WERI-Rb-1 (cell line): Measurements from ENCODE around the gene CTDNEP1.
A peak's percentile ranks its signal among the peaks of the same experiment; 100 is the strongest.

ENCODE experiments used
- DNase-seq: peaks from one replicate; pipeline ENCODE4 v3.0.0-alpha.2; 2020
- H3K27ac ChIP-seq: fragments of 250-450 bp; sonication (Bioruptor Pico); 2 replicates; pipeline ENCODE4 v1.5.1; 2020; ENCODE audit warnings: mild to moderate bottlenecking, moderate library complexity
- H3K27me3 ChIP-seq: fragments of 250-450 bp; sonication (Bioruptor Pico); 2 replicates; pipeline ENCODE4 v1.5.1; 2021; ENCODE audit warnings: mild to moderate bottlenecking, low read depth, moderate library complexity; ENCODE audit not compliant: insufficient read depth, severe bottlenecking
- H3K36me3 ChIP-seq: fragments of 250-450 bp; sonication (Bioruptor Pico); 2 replicates; pipeline ENCODE4 v1.5.1; 2020; ENCODE audit warnings: mild to moderate bottlenecking, moderate library complexity
- H3K4me3 ChIP-seq: 2 replicates; pipeline ENCODE4 v1.5.1; 2011; ENCODE audit warnings: low read depth, mild to moderate bottlenecking, control low read depth, low read length
- H3K9me3 ChIP-seq: fragments of 250-450 bp; sonication (Bioruptor Pico); 2 replicates; pipeline ENCODE4 v1.5.1; 2021; ENCODE audit warnings: mild to moderate bottlenecking, moderate library complexity; ENCODE audit not compliant: severe bottlenecking
- CTCF ChIP-seq: IDR thresholded peaks from 2 replicates; pipeline ENCODE4 v1.5.1; 2011; ENCODE audit warnings: low read depth, mild to moderate bottlenecking, control low read depth, inconsistent platforms, low read length

Gene CTDNEP1

DNA sequence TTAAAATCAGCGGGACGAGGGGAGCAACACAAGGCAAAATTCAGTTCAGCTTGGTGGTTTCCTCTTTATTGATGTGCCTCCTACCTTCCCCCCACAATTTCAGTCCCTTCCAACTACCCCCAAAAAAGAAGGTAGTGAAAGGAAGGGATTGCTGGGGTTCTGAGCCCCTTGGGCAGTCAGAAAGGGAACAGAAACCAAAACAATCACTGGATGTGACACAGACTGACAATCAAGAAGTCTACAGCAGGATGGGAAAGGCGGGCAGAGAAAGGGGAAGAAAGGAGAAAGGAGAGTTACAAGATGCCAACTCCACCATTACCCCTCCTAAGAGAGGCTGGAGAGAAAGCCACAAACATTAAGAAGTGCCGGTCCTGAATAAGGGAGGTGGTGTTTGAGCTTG lies 11.2 kb downstream of the CTDNEP1 start:
- no peak for TF ChIP-seq CTCF
- Histone ChIP-seq H3K9me3 (no peaks in the 10 kb centered on the region), H3K27me3 (no peaks in the 10 kb centered on the region), H3K4me3 (no peak overlapping the region), H3K36me3 (peaks cover 71% of the 10 kb centered on the region), H3K27ac (peak overlapping the region; percentile 27)
- DNase-seq: no peak

- Histone ChIP-seq H3K4me3 (peak within 1 kb of the TSS; percentile 96), H3K36me3 (peaks cover 70% of the 10 kb centered on the region), H3K27ac (peak within 1 kb of the TSS; percentile 92), H3K27me3 (no peaks in the 10 kb centered on the region), H3K9me3 (no peaks in the 10 kb centered on the region)
- no peak for TF ChIP-seq CTCF
- DNase-seq: peak; percentile 99
These were observed 12.2 kb downstream of the CTDNEP1 start, which contains the start of gene PHF23 for GRCh38 chr17:7239091-7240027. TSS of gene PHF23 (minus strand) at chr17:7239457. CDS start at chr17:7239279, 178 bp downstream.

- H3K4me3 ChIP-seq: peak overlapping the region; percentile 96
- peak; percentile 55 for DNase-seq
- no peaks in the 10 kb centered on the region for H3K9me3 ChIP-seq
- peaks cover 62% of the 10 kb centered on the region for H3K36me3 ChIP-seq
- H3K27ac ChIP-seq: peak overlapping the region; percentile 92
- no peak for TF ChIP-seq CTCF
- H3K27me3 ChIP-seq: no peaks in the 10 kb centered on the region
These were observed 13.0 kb downstream of the CTDNEP1 start for GRCh38 chr17:7238420-7239090.

DNA sequence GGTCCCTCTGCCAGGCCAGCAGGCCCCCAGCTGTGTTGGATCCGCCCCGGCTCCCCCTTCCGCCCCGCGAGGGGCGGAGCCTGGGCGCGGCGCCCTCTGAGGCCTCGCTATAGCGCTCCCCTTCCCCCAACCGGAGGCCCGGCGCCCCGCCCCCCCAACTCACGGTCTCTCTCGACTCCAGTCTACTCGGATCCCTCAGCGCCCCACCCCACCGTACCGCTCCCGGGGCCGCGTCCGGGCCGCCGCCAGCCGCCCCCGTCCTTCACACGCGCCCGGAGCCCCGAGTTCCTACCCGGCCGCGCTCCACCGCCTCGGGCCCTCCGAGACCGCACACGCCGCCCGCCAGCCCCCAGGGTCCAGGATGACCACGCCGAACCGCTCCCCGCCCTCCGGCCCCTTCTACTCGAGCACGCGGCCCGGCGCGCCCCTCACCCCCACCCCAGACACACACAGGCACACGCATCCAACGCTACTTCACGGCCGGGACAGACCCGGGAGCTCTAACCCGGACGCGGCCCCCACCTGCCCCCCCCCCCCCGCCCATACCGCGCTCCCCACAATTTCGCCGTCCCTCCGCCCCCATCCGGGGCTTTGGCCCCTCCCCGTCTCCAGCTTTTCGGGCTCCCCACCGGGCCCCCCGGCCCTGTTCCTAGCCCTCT lies 13.6 kb downstream of the CTDNEP1 start:
- peak overlapping the region; percentile 95 for H3K27ac ChIP-seq
- peak; percentile 89 for DNase-seq
- H3K36me3 ChIP-seq: peaks cover 57% of the 10 kb centered on the region
- peak overlapping the region; percentile 96 for H3K4me3 ChIP-seq
- no peaks in the 10 kb centered on the region for H3K9me3 ChIP-seq
- no peaks in the 10 kb centered on the region for H3K27me3 ChIP-seq
- TF ChIP-seq CTCF: no peak

DNA sequence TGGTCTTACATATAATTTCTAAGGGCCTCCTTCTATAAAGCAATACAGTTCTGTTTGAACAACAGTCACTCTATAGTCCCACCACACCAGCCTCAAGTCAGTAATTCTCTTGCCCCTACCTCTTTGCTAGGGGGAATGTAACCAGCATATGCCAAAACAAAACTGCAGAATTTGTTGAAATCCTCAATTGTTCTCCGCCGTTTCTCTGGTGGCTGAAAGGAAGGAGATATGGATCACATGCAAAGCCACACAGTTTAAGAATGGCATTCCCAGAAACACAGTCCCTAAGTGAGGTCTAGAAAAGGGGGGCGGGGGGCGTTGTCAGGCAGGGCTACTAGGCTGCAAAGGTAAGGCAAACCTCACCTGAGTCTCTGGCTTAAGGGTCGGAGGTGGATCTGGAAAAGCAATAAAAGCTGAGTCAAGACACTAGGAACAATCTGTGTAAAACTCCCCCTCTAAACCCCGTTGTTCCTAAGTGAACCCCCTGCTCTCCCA lies 14.2 kb downstream of the CTDNEP1 start:
- Histone ChIP-seq H3K9me3 (no peaks in the 10 kb centered on the region), H3K36me3 (peaks cover 61% of the 10 kb centered on the region), H3K27ac (peak overlapping the region; percentile 95), H3K4me3 (peak overlapping the region; percentile 96), H3K27me3 (no peaks in the 10 kb centered on the region)
- DNase-seq: no peak
- no peak for TF ChIP-seq CTCF
